KOPT-K1 (cell line): ENCODE results near the gene FOXE3.

Experiments used
- H3K27ac ChIP-seq: fragments of 200-600 bp; sonication (generic); 2 replicates; pipeline ENCODE4 v1.5.1; 2016; ENCODE audit warnings: antibody characterized with exemption, mild to moderate bottlenecking, low read depth, low read length; ENCODE audit not compliant: poor library complexity, severe bottlenecking
- H3K36me3 ChIP-seq: fragments of 200-600 bp; sonication (generic); 2 replicates; pipeline ENCODE4 v1.5.1; 2017; ENCODE audit warnings: antibody characterized with exemption, mild to moderate bottlenecking, low read length, moderate library complexity; ENCODE audit not compliant: insufficient read depth
- H3K9me3 ChIP-seq: fragments of 200-600 bp; sonication (generic); 2 replicates; pipeline ENCODE4 v1.5.1; 2017; ENCODE audit warnings: antibody characterized with exemption, low read length, mild to moderate bottlenecking; ENCODE audit not compliant: insufficient read depth, poor library complexity, severe bottlenecking

FOXE3 gene

DNA sequence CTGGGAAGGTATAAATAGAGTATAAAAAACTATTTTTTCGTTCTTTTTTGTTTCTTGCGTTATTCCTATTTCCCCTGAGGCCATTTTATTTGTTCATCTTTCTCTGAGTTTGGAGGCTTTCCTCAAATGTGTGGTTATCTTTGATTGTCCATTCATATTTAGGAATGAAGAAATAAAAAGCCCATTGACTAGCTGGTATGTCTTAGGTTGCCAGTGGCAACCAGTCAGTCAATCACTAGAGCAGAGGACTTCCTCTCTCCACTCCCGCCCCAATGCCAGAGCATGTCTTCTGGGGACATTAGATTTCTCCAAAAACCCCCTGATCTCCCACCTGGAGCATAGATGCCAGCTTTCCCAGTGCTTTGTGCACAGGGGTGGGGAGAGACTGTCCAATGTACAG is 20.7 kb upstream of the FOXE3 start:
- no peaks in the 10 kb centered on the region for H3K36me3 ChIP-seq
- no peak overlapping the region for H3K27ac ChIP-seq

DNA sequence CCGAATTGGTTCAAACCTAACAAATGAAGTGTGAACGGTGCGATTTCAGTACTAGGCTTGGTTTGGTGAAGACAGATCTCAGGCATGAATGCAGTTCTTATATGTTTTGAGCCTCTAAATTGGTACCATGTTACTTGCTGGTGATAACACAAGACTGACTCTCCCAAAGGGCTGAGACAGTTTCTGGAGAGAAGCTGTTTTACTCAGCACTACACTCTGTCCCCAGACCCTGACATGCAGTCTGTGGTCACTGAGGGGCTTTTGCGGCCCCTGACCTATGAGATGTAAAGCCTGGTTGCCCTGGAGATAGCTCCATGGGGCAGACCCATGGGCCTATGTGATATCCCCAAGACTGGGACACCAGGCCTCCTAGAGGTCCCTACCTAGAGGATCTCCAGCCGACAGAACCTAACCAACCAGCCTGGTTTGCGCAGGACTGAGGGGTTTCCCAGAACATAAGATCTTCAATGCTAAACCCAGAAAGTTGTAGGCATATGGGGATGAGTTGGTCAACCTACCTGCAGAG is 19.4 kb upstream of the FOXE3 start:
- H3K36me3 ChIP-seq: no peaks in the 10 kb centered on the region
- no peaks in the 10 kb centered on the region for H3K9me3 ChIP-seq
- H3K27ac ChIP-seq: no peak overlapping the region

More for the DNA sequence above, 20.7 kb upstream of the FOXE3 start:
- H3K9me3 ChIP-seq: no peaks in the 10 kb centered on the region

- Histone ChIP-seq H3K36me3 (no peaks in the 10 kb centered on the region), H3K9me3 (no peaks in the 10 kb centered on the region), H3K27ac (no peak overlapping the region)
Observed at GRCh38 chr1:47399138-47399845, 16.8 kb upstream of the FOXE3 start.

GRCh38 chr1:47399846-47400155 is 16.3 kb upstream of the FOXE3 start:
- no peaks in the 10 kb centered on the region for H3K9me3 ChIP-seq
- H3K36me3 ChIP-seq: no peaks in the 10 kb centered on the region
- no peak overlapping the region for H3K27ac ChIP-seq

DNA sequence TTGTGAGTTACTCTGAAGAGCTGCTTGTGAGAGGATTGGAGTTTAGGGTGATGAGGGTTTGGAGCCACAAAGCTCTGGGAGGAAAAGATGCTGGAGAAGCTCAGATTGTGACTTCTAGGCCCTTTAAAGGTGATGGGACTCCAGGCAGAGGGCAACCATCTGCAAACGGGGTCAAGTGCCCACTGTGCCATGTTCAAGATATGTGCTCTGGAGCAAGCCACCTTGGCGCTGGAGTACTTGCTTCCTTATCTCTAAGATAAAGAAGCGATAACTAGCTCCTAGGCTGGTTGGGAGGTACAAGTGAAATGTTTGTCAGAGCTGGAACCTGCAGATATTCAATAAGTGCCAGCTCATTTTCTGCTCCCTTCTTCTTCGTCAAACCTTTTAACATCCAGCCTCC is 14.3 kb upstream of the FOXE3 start:
- Histone ChIP-seq H3K27ac (no peak overlapping the region), H3K36me3 (no peaks in the 10 kb centered on the region), H3K9me3 (no peaks in the 10 kb centered on the region)

DNA sequence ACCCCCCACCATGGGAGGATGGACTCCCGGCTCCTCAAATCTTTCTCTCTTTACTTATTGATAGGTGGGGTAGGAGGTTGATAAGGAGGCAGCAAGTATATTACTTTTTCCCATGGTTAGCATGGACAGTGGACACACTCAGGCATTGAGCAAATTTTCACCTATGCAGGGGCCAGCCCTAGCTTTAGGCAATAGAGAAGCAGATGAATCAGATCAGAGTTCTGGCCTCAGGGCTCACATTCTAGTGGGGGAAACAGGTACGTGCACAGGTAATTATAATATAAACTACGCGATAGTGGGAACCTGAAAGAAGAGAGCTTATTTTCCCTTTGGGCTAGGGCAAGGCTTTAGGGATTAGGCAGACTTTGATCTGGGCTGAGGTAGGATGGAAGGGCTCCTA is 13.5 kb upstream of the FOXE3 start:
- no peaks in the 10 kb centered on the region for H3K36me3 ChIP-seq
- H3K27ac ChIP-seq: no peak overlapping the region
- no peaks in the 10 kb centered on the region for H3K9me3 ChIP-seq

GRCh38 chr1:47403321-47403910 is 12.7 kb upstream of the FOXE3 start:
- Histone ChIP-seq H3K27ac (no peak overlapping the region), H3K36me3 (no peaks in the 10 kb centered on the region), H3K9me3 (no peaks in the 10 kb centered on the region)

GRCh38 chr1:47405697-47406096 is 10.4 kb upstream of the FOXE3 start:
- Histone ChIP-seq H3K27ac (no peak overlapping the region), H3K9me3 (no peaks in the 10 kb centered on the region), H3K36me3 (no peaks in the 10 kb centered on the region)

DNA sequence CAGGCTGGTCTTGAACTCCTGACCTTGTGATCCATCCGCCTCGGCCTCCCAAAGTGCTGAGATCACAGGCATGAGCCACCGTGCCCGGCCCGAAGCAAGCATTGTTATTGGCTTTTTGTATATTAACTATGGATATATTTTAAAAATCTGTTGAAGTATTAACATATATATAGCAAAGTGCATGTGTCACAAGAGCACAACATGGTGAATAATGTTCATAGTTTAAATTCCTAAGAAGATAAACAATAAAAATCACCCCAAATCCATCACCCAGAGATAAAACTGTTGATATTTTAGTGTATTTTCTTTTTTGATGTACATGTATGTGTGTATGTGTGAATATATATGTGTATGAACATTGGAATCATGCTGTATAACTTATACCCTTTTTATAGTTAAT is 9.1 kb upstream of the FOXE3 start:
- Histone ChIP-seq H3K27ac (no peak overlapping the region), H3K36me3 (no peaks in the 10 kb centered on the region), H3K9me3 (no peaks in the 10 kb centered on the region)

DNA sequence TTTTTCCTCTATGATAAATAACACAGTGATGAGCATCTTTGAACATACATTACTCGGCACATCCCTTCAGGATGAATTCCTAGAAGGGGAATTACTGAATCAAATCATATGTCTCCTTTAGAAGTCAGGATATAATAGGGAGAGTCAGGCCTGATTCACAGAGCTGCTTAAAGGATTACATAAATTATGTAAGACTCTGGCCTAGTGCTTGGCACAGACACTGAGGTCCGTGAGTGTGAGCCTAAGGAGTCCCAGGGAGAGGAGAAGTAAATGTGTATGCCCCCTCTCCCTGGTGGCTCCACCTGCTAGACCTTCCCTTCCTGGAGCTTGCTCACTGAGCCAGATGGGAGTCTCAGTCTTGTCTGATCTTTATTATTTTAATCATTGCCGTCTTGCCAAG is 8.6 kb upstream of the FOXE3 start:
- no peaks in the 10 kb centered on the region for H3K9me3 ChIP-seq
- H3K36me3 ChIP-seq: no peaks in the 10 kb centered on the region
- H3K27ac ChIP-seq: no peak overlapping the region

DNA sequence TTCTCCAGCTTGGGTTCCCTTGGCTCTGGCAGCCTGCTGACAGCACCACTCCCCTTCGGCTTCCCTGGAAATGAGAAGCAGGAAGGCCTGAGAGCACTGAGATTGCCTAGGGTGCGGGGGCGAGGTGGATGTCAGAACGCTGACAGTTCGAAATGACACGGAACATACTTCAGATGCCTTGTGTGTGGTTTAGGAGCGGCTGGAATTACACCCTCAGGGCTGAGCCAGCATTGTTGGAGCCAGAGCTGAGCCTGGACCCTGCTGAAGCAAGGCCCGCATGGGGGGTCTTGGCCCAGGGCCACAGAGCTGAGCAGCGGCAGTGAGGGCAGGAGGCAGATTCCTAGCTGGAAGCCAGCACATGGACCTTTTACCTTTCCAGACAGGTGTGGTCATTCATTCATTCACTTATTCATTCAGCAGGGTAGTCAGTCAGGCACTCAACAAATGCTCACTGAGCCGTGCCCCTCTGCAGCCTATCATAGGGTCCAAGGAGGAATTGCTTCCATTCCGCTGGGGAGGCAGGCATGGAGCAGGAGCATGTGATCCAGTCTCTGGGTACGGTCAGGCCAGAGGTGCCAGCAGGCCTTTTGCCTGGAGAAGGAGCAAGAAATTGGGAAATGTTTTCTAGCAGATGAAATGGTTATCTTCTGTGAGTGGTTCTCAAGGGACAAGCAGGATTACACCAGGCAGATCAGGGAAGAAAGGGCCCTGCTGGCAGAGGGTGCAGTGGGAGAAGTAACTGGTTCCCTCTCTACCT is 6.6 kb upstream of the FOXE3 start:
- Histone ChIP-seq H3K9me3 (no peaks in the 10 kb centered on the region), H3K27ac (no peak overlapping the region), H3K36me3 (no peaks in the 10 kb centered on the region)

DNA sequence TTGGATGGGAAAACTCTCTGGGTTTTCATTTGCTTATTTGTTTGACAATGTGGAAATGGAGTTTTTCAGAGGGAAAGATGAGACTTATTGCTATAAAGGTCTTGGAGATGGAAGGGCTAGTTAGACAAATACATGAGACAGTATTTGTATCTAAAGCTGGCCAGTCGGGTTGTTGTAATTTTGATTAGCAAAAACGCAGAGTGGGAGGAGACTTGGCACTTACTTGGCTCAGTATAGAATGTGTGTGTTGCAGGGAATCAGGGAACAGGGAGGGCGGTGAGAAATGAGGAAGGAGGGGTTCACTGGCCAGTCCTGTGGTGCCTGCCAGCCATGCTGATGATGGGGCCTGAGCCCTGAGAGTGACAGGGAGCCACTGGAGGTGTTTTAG is 6.0 kb upstream of the FOXE3 start:
- no peaks in the 10 kb centered on the region for H3K36me3 ChIP-seq
- H3K9me3 ChIP-seq: no peaks in the 10 kb centered on the region
- no peak overlapping the region for H3K27ac ChIP-seq

- no peak overlapping the region for H3K27ac ChIP-seq
- no peaks in the 10 kb centered on the region for H3K36me3 ChIP-seq
- H3K9me3 ChIP-seq: no peaks in the 10 kb centered on the region
Observed at GRCh38 chr1:47411436-47411835, 4.6 kb upstream of the FOXE3 start.

DNA sequence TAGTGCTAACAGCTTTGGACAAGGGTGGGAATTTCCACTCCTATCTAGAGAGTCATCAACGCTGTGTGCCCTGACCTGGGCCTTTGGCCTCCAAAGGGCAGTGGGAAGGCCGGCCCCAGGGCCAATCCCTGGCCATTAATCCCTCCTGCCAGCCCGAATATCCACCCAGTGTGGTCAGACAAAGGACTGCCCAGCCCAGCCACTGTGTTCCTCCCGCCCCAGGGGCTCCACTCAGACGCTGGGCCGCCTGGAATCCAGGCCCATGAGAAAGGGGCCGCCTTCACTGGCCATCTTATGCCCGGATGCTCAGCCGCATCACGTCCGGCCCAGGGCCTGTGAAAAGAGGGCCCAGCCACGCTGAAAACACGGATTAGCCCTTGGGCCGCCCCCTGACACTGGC is 3.6 kb upstream of the FOXE3 start:
- Histone ChIP-seq H3K9me3 (no peaks in the 10 kb centered on the region), H3K36me3 (no peaks in the 10 kb centered on the region), H3K27ac (no peak overlapping the region)

DNA sequence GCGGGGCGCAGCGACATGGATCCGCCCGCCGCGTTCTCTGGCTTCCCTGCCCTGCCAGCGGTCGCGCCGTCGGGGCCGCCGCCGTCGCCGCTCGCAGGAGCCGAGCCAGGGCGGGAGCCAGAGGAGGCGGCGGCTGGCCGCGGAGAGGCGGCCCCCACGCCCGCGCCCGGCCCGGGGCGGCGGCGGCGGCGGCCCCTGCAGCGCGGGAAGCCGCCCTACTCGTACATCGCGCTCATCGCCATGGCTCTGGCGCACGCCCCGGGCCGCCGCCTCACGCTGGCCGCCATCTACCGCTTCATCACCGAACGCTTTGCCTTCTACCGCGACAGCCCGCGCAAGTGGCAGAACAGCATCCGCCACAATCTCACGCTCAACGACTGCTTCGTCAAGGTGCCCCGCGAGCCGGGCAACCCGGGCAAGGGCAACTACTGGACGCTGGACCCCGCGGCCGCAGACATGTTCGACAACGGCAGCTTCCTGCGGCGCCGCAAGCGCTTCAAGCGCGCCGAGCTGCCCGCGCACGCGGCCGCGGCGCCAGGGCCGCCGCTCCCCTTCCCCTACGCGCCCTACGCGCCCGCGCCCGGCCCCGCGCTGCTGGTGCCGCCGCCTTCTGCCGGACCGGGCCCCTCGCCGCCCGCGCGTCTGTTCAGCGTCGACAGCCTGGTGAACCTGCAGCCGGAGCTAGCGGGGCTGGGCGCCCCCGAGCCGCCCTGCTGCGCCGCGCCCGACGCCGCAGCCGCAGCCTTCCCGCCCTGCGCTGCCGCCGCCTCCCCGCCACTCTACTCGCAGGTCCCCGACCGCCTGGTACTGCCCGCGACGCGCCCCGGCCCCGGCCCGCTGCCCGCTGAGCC is 459 bp downstream of the FOXE3 start:
- Histone ChIP-seq H3K27ac (no peak overlapping the region), H3K36me3 (no peaks in the 10 kb centered on the region), H3K9me3 (no peaks in the 10 kb centered on the region)
